Measurements from ENCODE around the gene NAA60.
A peak's percentile ranks its signal among the peaks of the same experiment; 100 is the strongest.

Gene NAA60

DNA sequence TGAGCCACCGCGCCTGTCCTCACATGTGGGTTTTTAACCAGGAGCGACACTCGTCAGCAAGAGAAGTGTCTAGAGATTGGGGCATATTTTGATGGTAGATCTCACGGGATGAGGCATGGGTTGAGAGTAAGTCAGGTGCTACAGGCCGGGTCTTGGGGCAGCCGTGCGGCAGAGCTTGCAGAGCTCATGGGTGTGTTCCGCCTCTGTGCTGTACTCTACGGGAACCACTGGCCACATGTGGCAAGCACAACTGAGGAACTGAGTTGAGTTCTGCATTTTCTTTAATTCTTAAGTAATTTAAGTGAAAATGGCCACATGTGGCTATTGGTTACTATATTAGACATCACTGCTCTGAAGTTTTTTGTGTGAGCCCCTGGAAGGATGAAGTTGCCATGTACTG lies 66.9 kb downstream of the NAA60 start:
- no peak for DNase-seq (ENCODE audit: low read depth in 3 of 3)

DNA sequence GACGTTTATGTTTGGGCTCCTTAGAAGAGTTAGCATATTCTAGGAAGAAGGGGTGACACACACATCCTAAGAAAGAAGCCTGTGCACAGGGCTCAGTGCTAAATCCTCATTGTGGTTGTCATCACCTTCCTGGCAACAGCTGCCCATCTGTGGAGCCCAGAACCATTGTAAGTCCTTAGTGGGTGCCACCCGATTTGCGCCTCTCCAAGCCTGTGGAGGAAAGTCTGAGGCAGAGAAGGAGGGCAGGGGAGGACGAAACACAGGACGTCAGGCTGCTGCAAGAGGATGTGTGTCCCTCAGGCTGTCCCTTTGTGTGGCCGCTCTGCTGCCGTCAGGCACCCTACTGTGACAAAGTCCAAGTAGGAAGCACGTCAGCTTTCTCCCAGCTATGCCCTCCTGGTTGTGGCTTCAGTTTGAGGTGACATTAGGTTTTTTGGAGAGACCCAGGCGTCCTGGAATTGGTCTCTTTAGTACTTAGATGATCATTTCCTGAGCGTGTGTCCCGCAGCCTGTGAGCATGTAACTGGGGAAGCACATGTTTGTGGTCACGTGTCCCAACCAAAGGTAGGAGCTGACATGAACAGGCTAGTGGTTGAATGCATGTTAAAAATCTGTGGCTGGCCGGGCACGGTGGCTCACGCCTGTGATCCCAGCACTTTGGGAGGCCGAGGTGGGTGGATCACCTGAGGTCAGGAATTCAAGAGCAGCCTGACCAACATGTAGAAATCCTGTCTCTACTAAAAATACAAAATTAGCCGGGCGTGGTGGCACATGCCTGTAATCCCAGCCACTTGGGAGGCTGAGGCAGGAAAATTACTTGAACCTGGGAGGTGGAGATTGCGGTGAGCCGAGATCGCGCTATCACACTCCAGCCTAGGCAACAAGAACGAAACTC lies 68.1 kb downstream of the NAA60 start:
- DNase-seq (ENCODE audit: low read depth in 3 of 3) = no peak

DNA sequence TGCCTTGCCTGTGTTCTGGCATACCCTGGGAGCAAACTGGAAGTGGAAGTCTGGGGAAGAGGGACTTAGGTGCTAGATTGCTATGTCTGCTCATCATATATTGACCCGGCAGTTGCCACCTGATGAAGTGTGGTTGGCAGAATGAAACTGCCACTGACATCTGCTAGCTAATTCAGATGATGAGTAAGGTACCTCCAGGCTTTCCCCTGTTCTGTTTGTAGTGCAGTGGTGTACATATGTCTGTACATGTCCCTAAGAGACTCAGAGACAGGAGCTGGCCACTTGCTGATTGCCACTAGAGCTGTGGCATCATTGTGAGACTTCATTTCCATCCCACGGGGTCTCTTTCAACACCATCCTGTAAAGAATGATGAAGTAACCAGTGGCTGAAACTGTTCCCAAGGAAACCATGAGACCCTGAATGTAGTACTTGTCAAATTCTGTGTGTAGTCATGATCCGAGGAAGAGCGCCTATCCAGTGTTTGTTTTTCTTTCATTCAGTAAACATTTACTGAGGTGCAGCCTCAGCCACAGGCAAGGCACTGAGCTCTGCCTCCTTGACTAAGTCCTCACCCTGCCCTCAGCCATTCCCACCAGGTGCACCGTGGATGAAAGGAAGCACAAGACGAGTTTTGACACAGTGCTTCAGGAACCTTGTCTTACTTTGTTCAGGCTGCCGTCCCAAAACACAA lies 70.6 kb downstream of the NAA60 start:
- no peak for DNase-seq (ENCODE audit: low read depth in 3 of 3)

DNA sequence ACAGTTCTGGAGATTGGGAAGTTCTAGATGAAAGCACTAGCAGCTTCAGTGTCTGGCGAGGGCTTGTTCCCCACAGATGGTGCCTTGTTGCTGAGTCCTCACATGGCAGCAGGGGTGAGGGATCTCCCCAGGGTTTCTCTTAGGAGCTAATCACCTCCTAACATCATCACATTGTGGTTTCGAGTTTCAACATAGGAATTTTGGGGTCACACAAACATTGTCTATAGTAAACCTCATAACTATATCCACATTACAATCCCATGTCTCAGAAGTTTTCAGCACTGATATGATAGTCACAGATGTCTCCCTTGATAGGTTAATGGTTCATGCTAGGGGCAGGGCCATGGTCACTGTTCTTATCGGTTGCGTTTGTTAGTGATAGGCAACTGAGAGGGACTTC lies 71.1 kb downstream of the NAA60 start:
- DNase-seq (ENCODE audit: low read depth in 3 of 3) = no peak

DNA sequence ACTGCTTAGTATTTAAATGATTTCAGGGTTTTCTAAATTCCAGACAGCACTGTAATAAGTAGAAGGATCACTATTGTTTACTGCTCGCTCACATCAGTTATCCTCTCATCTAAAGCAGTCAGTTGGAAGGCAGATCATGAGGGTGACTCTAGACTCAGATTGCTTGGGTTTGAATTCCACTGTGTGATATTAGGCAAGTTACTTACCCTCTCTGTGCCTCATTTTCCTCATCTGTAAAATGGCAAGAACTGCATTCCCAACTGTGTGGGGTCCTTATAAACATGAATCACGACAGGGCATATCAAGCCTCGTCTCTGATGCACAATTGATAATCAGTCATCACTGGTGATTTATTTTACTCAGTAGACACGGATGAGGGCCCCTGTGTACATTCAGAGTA lies 72.4 kb downstream of the NAA60 start:
- no peak for DNase-seq (ENCODE audit: low read depth in 3 of 3)

DNA sequence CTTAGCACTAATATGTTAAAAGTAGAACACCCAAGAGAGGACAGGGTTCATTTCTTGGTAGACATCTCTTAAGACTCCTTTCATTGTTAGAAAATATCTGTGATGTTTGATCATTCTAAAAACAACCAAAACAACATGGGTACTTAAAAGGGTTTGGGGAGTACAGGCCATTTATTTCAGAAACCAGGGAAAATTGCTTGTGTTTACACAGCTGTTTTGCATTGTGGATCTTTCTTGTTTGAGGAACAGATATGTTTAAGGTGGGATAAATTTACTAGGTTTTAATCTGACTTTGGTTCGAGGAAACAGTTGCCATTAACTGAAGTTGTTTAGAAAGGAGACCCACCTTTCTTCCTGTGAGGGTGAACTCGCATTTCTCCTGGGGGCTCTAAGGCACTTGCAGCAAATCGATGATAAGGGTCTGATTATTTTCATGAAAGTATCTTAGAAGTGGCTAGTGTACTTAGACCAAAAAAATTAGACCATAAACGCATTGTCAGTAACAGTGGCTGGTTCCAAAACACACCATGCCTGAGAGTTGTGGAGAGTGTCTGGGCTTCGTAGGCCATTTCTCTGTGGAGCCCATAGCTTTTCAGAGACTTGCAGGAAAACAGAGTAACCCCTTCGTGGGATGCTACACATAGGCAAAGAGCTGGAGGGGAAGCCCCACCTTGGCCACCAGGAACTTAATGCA lies 75.0 kb downstream of the NAA60 start:
- no peak for DNase-seq (ENCODE audit: low read depth in 3 of 3)

DNA sequence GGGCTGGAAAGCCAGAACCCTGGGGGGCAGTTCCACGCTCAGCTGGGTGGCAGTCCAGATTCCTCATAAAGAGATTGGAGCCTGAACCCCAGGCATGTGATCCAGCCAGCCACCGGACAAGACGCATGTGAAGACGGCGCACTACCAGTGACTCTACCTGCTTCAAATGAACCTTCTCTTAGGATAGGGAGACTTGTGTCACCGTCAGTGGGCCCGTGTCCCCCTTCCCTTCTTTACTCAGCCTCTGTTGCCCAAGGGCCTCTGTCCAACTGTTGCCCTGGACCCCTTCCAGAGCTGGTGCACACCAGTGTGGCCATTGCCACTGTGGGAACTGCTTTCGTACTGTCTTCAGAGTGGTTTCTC lies 75.5 kb downstream of the NAA60 start:
- DNase-seq (ENCODE audit: low read depth in 3 of 3) = no peak

DNA sequence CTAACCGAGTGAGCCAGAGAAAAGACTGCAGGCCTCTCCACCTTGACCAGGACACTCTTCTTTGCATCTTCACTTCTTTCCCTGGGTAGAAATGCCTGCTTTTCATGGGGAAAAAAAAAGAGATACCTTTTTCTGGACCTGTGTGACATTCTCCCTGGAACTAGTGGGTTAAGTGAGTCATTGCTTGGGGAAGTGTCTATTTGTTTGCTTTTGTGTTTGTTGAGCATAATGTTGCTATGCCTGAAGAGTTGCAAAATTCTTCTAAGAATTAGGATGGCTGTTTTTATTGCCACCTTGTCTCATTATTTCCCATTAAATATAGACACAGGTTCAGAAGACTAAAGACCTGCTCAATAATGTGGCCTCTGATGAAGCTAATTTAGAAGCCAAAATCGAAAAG lies 76.1 kb downstream of the NAA60 start:
- DNase-seq (ENCODE audit: low read depth in 3 of 3) = no peak

DNA sequence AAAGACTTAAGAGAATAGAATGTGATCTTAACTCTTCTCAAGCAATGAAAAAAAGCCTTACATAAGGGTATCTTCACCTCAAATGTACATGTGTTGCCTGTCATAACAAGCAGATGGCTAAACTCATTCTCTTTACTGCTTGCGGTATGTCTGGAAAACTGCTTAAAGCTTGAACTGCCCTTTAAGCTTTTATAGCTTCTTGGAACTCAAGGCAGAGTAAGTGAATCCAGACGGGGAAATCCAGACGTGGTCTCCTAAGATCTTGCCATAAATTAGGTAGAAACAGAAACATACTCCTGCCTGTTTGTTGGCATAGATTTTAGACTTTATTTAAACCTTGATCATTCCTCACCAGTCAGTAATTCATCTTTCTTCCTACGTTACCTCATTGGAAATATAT lies 76.9 kb downstream of the NAA60 start:
- no peak for DNase-seq (ENCODE audit: low read depth in 3 of 3)

DNA sequence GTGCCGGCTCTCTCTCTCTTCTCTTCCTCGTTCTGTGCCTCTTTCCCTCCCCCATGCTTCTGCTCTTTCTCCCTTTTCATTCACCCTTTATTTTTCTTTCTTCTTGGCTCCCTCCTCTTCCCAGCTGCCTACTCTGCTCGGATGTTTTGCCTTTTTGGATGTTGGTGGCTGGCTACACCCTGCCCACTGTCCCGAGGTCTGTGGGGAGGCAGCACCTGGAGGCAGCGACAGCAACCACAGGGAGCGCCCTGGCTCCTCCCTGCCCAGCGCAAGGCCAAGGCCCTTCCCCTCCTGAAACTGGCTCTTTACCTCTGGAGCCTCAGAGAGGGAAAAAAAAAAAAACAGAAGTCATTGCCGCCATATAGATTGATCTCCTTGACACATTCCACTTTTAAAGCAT lies 77.4 kb downstream of the NAA60 start:
- DNase-seq (ENCODE audit: low read depth in 3 of 3) = no peak

DNA sequence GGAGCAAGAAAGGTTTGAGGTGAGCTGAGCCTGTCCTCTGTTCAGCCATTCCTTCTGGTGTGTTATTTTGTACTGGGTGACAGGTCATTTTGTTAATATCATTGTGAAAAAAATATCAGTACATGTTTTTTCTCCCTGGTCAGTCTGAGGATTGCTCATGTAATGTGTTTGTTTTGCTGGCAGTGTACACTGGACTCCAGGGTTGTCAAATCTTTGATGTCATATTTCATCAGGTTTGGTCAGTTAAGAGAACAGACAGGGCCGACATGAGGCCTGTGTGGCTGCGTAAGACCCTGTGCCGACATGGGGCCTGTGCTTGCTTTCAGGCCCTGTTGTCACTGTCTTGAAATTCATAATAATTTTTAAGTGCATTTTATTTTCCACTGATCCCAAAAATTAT lies 79.8 kb downstream of the NAA60 start:
- DNase-seq (ENCODE audit: low read depth in 3 of 3) = no peak

DNA sequence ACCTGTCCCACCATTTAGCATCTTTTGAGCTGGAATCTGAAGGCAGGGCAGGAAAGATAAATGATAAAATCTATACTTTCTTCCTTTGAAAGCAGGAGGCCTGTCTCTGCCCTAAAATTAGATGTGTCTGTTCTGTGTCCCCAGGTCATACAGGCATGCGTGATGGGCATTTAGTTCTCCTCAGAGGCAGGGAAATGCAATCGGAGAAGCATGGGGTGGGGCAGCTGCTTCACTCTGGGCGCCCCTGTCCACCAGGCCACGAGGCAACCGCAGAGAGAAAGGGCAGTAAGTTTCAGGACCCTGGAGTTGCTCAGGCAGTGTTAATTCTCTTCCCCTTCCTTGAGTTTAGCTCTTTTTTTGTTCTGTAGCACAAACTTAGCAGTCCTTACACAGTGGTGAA lies 82.5 kb downstream of the NAA60 start:
- DNase-seq (ENCODE audit: low read depth in 3 of 3) = no peak

DNA sequence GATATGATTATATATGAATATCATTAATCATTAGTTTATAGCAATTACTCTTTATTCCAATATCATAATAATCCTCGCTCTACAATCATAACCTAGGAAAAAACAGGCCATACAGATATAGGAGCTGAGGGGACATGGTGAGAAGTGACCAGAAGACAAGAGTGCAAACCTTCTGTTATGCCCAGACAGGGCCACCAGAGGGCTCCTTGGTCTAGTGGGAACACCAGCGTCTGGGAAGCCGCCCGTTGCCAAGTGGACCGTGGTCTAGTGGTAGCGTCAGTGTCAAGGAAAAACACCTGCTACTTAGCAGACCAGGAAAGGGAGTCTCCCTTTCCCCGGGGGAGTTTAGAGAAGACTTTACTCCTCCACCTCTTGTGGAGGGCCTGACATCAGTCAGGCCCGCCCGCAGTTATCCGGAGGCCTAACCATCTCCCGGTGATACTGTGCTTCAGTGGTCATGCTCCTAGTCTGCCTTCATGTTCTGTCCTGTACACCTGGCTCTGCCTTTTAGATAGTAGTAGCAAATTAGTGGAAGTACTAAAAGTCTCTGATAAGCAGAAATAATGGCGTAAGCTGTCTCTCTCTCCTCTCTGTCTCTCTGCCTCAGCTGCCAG lies 83.8 kb downstream of the NAA60 start:
- peak in 2 of 3 experiments; percentile 19 to 58 for DNase-seq (ENCODE audit: low read depth in 3 of 3)

DNA sequence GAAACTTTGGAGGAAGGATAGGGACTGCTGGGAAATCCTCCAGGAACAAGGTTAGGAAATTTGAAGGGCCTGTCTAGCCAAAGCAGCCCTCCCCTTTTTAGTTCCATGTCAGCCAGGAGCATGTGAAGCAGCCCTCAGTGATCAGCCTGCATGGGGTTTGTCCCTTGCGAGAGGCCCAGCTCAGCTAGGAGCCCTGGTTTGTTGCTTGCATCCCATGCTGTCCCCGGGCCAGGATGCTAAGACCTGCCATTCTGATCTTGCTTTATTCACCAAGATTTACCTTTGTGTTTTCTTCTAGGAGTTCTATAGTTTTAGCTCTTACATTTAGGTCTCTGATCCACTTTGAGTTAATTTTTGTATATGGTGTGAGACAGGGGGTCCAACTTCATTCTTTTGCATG lies 84.9 kb downstream of the NAA60 start:
- no peak for DNase-seq (ENCODE audit: low read depth in 3 of 3)

DNA sequence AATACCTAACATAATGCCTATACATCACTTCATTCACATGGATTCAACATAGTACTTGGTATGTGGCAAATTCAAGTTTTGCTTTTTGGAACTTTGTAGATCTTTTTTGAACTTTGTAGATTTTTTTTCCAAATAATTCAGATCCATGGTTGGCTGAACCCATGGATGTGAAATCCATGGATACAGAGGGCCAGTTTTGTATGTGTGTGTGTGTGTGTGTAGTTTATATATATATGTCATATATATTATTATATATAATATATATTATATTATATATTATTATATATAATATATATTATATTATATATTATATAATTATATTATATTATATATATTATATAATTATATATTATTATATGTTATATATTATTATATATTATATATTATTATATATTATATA lies 85.7 kb downstream of the NAA60 start:
- no peak for DNase-seq (ENCODE audit: low read depth in 3 of 3)

DNA sequence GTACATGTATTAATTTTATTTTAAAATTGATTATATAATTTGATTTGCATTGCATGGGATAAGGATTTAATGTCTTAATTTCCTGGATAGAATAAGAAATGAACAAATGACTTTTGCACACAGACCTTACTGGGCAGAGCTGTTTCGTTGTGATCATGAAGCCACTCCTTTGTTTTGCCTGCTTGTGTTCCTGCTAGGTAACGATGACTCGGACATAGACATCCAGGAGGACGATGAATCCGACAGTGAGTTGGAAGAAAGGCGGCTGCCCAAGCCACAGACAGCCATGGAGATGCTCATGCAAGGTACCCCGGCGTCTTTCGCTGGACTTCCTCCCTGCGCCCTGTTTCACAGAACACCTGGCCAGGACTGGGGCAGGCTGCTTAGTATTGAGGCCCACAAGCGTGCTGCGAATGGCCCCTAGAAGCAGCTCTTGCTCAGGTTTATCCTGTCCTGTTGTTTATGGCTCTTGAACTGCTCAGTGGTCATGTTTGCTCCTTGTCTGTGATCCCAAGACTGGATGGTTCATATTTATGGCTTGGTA lies 87.0 kb downstream of the NAA60 start:
- no peak for DNase-seq (ENCODE audit: low read depth in 3 of 3)

DNA sequence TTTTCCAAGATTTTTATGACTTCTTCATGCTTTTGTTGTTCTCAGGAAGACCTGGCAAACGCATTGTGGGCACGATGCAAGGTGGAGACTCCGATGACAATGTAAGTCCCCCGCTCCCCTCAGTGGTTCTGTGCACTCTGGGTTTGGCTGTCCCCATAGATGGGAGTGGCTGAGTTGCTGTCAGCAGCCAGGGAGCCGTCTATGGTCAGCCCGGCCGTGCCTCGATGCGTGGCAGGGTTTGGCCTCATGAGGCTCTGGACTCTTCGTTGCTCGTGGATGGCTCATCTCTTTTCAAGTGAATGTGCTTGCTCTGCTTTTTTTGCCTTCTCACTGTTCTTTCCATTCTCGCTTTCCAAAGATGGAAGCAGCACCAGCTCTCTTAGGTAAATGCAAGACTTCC lies 89.3 kb downstream of the NAA60 start:
- DNase-seq (ENCODE audit: low read depth in 3 of 3) = no peak

DNA sequence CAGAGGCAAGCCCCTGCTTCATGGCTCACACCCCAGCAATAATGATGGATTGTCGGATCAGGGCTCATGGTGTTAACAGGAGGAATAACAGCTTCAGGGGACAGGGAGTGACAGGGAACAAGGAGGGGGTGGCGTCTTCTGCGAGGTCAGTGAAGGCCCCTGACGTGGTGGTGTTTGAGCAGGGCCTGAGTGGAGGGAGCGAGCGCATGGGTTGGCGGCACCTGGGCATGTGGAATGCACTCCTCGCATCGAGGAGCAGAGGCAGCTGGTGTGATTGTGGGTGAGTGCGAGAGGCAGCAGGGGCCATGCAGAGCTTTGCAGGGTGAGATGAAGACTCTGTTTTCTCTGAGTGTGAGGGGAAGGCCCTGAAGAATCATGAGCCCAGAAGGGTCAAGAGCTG lies 90.6 kb downstream of the NAA60 start:
- no peak for DNase-seq (ENCODE audit: low read depth in 3 of 3)

DNA sequence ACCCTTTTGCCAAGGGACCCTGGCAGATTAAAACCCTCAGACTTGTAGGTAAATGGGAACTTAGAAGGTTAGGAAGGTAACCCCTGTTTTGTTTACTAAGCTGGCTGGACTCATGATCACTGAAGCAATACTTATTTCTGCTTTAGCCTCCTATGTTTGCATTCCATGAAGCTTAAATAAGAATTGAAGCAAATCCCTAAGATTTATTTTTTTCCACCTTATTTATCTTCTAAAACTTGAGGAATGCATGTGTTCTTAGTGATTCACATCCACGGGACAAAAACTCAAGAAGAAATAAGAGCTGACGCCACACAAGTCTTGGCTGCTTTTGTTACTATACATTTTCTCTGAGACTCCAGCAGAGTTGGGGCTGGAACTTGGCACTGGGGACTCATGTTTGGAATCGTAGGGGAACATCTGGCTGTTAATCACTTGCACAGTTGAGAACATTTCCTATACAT lies 92.8 kb downstream of the NAA60 start:
- DNase-seq (ENCODE audit: low read depth in 3 of 3) = no peak

All from stimulated activated CD4-positive, alpha-beta T cell treated with anti-CD3 and anti-CD28 coated beads, TNF-alpha, amount 100 ng/mL, for 24 hours (primary cell).